PC-3 (cell line): Measurements from ENCODE around the gene VPS13A. TPM values are rescaled to one million over a fixed set of nuclear protein-coding genes. Genes with fewer than 3 reads are reported as not detected.

ENCODE experiments used
- ATAC-seq: fragments of 200-7000 bp; cut with Tn5 transposase; 2 replicates; pipeline ENCODE4 v1.9.1; 2020; ENCODE audit warnings: mild to moderate bottlenecking, moderate library complexity
- BruUV-seq: library from RNA; stranded (reverse); fragments of 400-500 nt; replicated peaks from 2 replicates; lab custom pipeline; 2021; lab: Mats Ljungman, UMichigan
- CTCF ChIA-PET: fragments of 300-600 bp; sonication (Branson Sonifier 250); formaldehyde crosslinking; loops from one replicate; lab custom pipeline; 2022; ENCODE audit warnings: antibody characterized with exemption; lab: Charles Lee
- POLR2A ChIA-PET: fragments of 300-600 bp; sonication (Branson Sonifier 250); formaldehyde crosslinking; loops from one replicate; lab custom pipeline; 2022; ENCODE audit warnings: antibody characterized with exemption; ENCODE audit not compliant: unreplicated experiment; lab: Charles Lee
- DNase-seq: peaks from one replicate; pipeline ENCODE4 v3.0.0-alpha.2; 2015
- H2AFZ ChIP-seq: fragments of 300-600 bp; sonication (generic); 2 replicates; pipeline ENCODE4 v1.6.0; 2016; ENCODE audit warnings: antibody characterized with exemption, low read length
- H3F3A ChIP-seq: fragments of 300-600 bp; sonication (generic); one replicate; pipeline ENCODE4 v1.6.0; 2017; ENCODE audit warnings: antibody characterized with exemption, low read length, control low read depth, mild to moderate bottlenecking; ENCODE audit not compliant: unreplicated experiment
- H3K27ac ChIP-seq: fragments of 300-600 bp; sonication (generic); 2 replicates; pipeline ENCODE4 v1.5.1; 2016; ENCODE audit warnings: mild to moderate bottlenecking, low read length
- H3K27me3 ChIP-seq: fragments of 300-600 bp; sonication (generic); 2 replicates; pipeline ENCODE4 v1.6.1; 2016; ENCODE audit warnings: low read length, mixed read lengths
- H3K36me3 ChIP-seq: fragments of 300-600 bp; sonication (generic); 2 replicates; pipeline ENCODE4 v1.6.1; 2016; ENCODE audit warnings: low read depth, mixed run types, low read length, mixed read lengths
- H3K4me1 ChIP-seq: fragments of 300-600 bp; sonication (generic); 2 replicates; pipeline ENCODE4 v1.5.1; 2016; ENCODE audit warnings: low read length; ENCODE audit not compliant: insufficient read depth
- H3K4me2 ChIP-seq: fragments of 300-600 bp; sonication (generic); 2 replicates; pipeline ENCODE4 v1.6.0; 2016; ENCODE audit warnings: low read length
- H3K4me3 ChIP-seq: fragments of 300-600 bp; sonication (generic); 2 replicates; pipeline ENCODE4 v1.5.1; 2016; ENCODE audit warnings: mild to moderate bottlenecking, low read length, mixed read lengths
- H3K79me2 ChIP-seq: fragments of 300-600 bp; sonication (generic); 2 replicates; pipeline ENCODE4 v1.6.1; 2017; ENCODE audit warnings: low read length, mixed read lengths
- H3K9ac ChIP-seq: fragments of 300-600 bp; sonication (generic); 2 replicates; pipeline ENCODE4 v1.6.0; 2016; ENCODE audit warnings: mild to moderate bottlenecking, low read length
- H3K9me2 ChIP-seq: fragments of 300-600 bp; sonication (generic); replicated peaks from 2 replicates; pipeline ENCODE4 v1.6.1; 2016; ENCODE audit warnings: mixed run types, low read length, mixed read lengths
- H3K9me3 ChIP-seq: fragments of 300-600 bp; sonication (generic); 2 replicates; pipeline ENCODE4 v1.6.1; 2016; ENCODE audit warnings: low read length, mixed read lengths
- H4K20me1 ChIP-seq: fragments of 300-600 bp; sonication (generic); 2 replicates; pipeline ENCODE4 v1.6.1; 2016; ENCODE audit warnings: low read length, mixed read lengths
- CTCF ChIP-seq: fragments of 300-600 bp; sonication (generic); conservative IDR thresholded peaks from 2 replicates; pipeline ENCODE4 v1.5.1; 2017; ENCODE audit warnings: antibody characterized with exemption, low read depth, mild to moderate bottlenecking, low read length
- EZH2 ChIP-seq: fragments of 300-600 bp; sonication (generic); IDR thresholded peaks from one replicate; pipeline ENCODE4 v1.6.1; 2017; ENCODE audit warnings: antibody characterized with exemption, mild to moderate bottlenecking, low read length; ENCODE audit not compliant: unreplicated experiment
- EZH2phosphoT487 ChIP-seq: fragments of 300-600 bp; sonication (generic); IDR thresholded peaks from 2 replicates; pipeline ENCODE4 v1.6.1; 2018; ENCODE audit warnings: mild to moderate bottlenecking, antibody characterized with exemption, low read length, borderline replicate concordance
- intact Hi-C: fragments of 100-400 bp; cut with micrococcal nuclease; formaldehyde crosslinking; loops from 2 replicates; pipeline ENCODE4 v1.9.0; 2023
- total RNA-seq: library from RNA; depleted of rRNA; stranded (reverse); fragments of >200 nt; gene quantifications from 2 replicates; pipeline ENCODE4 v1.2.3, GENCODE V29; 2014

Gene VPS13A
- total RNA-seq, 1 experiment from 2014 or later = 17.5 TPM

GRCh38 chr9:77170991-77171699, 6.2 kb upstream of the VPS13A start:
- no peak overlapping the region for H3K27ac ChIP-seq
- no TSS peak for BruUV-seq
- no peaks in the 10 kb centered on the region; the same call in 1 of the 2 replicates for H3K4me1 ChIP-seq
- H3K9me3 ChIP-seq = no peaks in the 10 kb centered on the region
- no peak for DNase-seq
- TF ChIP-seq CTCF = no peak
- no peak for TF ChIP-seq EZH2
- TF ChIP-seq EZH2phosphoT487 = no peak
- no peak overlapping the region for H3K9ac ChIP-seq
- H4K20me1 ChIP-seq = no peaks in the 10 kb centered on the region
- H3K79me2 ChIP-seq = no peaks in the 10 kb centered on the region
- intact Hi-C loops = no loop called here
- no peak; the same call in 1 of the 2 replicates for ATAC-seq
- H2AFZ ChIP-seq = no peak overlapping the region
- H3K4me2 ChIP-seq = no peak overlapping the region
- H3F3A ChIP-seq = no peaks in the 10 kb centered on the region
- ChIA-PET POLR2A (no interaction called here), CTCF (no interaction called here)
- no peaks in the 10 kb centered on the region for H3K27me3 ChIP-seq
- H3K9me2 ChIP-seq = no peaks in the 10 kb centered on the region
- no peaks in the 10 kb centered on the region for H3K36me3 ChIP-seq
- H3K4me3 ChIP-seq = no peak overlapping the region

GRCh38 chr9:77175151-77175550, 2.2 kb upstream of the VPS13A start:
- TF ChIP-seq CTCF (no peak), EZH2 (no peak), EZH2phosphoT487 (no peak)
- Histone ChIP-seq H3K79me2 (peaks cover 25% of the 10 kb centered on the region), H3K9me3 (no peaks in the 10 kb centered on the region), H3K27ac (no peak overlapping the region), H4K20me1 (peaks cover 12% of the 10 kb centered on the region; the same call in 1 of the 2 replicates), H3K4me1 (peaks cover 3% of the 10 kb centered on the region; the same call in 1 of the 2 replicates), H3K4me2 (no peak overlapping the region), H2AFZ (no peak overlapping the region), H3K27me3 (no peaks in the 10 kb centered on the region), H3K36me3 (no peaks in the 10 kb centered on the region), H3K9me2 (no peaks in the 10 kb centered on the region), H3F3A (no peaks in the 10 kb centered on the region), H3K9ac (no peak overlapping the region), H3K4me3 (no peak overlapping the region)
- ATAC-seq = no peak
- intact Hi-C loops = no loop called here
- POLR2A ChIA-PET = no interaction called here
- BruUV-seq = no TSS peak
- no peak for DNase-seq
- CTCF ChIA-PET = no interaction called here

- H4K20me1 ChIP-seq = peaks cover 14% of the 10 kb centered on the region; the same call in 1 of the 2 replicates
- H3K9me3 ChIP-seq = no peaks in the 10 kb centered on the region
- H3K9me2 ChIP-seq = no peaks in the 10 kb centered on the region
- ChIA-PET POLR2A (no interaction called here), CTCF (no interaction called here)
- peaks cover 34% of the 10 kb centered on the region for H3K79me2 ChIP-seq
- intact Hi-C loops = no loop called here
- ATAC-seq (no peak), DNase-seq (no peak)
- no peaks in the 10 kb centered on the region for H3K27me3 ChIP-seq
- peaks cover 10% of the 10 kb centered on the region; the same call in 1 of the 2 replicates for H3K4me1 ChIP-seq
- H3K27ac ChIP-seq = no peak overlapping the region
- H3F3A ChIP-seq = no peaks in the 10 kb centered on the region
- H3K4me3 ChIP-seq = no peak overlapping the region
- TF ChIP-seq CTCF (no peak), EZH2 (no peak), EZH2phosphoT487 (no peak)
- BruUV-seq = no TSS peak
- H3K4me2 ChIP-seq = no peak overlapping the region
- no peak overlapping the region for H2AFZ ChIP-seq
- H3K36me3 ChIP-seq = no peaks in the 10 kb centered on the region
- no peak overlapping the region for H3K9ac ChIP-seq
Observed at GRCh38 chr9:77176106-77176505, 1.2 kb upstream of the VPS13A start.
